GM19397 (cell line): ENCODE results near the gene INSRR.

ENCODE experiments used
- ATAC-seq: cut with Tn5 transposase; IDR thresholded peaks from one replicate; pipeline ENCODE4 v1.9.1; 2021; ENCODE audit warnings: mild to moderate bottlenecking, moderate library complexity; ENCODE audit not compliant: unreplicated experiment

The INSRR gene

GRCh38 chr1:156852418-156852874 is 6.5 kb downstream of the INSRR start:
- ATAC-seq, result no peak

DNA sequence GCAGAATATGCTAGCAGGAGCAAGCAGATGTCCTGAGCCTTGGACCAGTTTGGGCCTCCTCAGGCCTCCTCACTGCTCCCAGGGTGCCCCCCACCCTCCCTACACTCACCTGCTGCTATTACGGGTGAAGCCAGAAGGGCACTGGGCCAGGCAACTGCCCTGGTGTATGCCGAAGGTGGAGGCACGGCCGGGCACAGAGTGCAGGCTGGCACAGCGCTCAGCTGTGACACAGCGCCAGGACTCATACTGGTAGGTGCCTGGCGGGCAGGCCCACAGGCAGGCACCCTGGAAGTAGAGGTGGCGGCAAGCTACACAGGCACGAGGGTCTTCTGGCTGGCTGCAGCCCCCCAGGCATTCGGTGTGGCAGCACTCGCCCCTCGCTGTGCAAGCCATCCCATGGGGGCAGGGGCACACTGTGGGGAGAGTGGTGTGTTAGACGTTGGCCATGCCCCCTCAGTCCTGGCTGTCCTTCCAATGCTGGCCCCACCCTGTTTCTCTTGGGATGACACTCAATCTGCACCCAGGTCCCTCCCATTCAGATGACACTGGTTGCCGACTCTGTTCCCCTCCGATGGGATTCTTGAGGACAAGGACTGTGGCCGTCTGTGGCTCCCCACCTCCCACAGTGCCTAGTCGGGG is 7.0 kb downstream of the INSRR start:
- no peak for ATAC-seq

DNA sequence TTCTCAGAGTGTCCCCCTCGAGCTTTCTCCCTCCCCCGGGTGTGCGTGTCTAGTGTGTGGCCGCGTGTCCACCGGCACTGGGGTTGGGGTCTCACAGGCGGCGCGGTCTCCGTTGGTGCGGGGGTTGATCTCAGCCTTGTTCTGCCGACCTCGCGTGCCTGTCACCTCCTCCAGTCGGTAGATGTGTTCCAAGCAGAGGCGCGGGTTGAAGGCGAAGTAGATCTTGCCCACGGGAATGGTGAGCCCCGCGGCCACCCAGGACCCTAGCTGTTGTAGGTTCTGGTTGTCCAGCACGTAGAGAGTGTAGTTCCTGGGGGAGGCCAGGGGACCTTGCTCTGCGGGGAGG is 9.8 kb downstream of the INSRR start:
- ATAC-seq, result no peak

GRCh38 chr1:156848461-156849150 is 10.3 kb downstream of the INSRR start:
- ATAC-seq, result no peak

DNA sequence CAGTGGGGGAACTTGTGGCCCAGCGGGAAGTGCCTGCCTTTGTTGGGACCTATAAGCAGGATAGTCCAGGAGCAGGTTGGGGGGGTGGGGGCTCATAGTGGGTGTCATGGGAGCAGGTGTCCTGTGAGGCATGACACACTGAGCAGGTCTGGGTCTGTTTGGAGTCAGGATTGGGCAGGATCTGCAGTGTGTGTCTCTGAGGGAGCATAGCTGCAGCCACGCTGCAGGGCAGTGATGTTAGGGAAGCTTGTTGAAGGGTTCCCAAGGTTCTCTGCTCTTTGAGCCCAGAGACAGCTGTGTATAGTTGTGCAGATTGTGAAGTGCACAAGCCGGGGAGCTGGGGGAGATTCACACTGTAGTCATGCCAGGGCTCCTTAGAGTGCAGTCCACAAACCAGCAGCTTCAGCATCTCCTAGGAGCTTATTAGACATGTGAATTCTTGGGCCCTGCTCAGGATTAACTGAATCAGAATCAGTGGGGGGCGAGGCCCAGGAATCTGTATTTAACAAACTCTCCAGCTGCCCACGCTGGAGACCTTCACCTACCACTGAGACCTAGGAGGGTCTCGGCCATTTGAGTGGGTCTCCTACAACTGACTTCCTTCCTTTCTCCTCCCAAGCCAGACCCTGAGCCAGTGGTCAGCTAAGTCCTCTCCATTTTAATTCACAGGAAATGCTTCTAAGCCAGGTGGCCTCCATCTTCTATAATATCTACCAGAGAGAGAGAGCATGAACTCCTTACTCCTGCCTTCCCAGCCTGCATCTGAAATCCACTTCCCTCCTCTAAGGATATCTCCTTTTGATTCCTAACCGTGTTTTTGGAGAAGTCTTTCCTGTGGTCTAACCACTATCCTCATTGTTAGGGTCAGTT is 11.1 kb downstream of the INSRR start:
- no peak for ATAC-seq

DNA sequence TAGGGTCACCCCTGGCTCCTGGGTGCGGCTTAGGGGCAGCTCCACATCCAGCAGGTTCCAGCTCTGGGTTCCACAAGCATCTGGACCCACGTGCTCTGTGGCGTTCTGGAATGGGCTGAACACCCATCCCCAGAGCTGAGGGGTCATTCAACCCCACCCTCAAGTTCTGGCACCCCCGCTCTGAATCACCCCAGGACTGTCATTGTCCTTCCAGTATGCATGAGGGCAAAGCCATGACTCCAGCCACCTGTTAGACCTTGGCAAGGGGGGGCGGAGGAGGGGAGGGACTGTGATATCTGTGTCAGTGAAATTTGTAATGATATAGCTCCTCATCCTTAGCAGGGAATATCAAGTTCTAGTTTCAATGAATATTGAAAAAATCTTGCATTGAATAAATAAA is 12.3 kb downstream of the INSRR start:
- ATAC-seq, result no peak

GRCh38 chr1:156845953-156846545 is 12.9 kb downstream of the INSRR start:
- no peak for ATAC-seq

DNA sequence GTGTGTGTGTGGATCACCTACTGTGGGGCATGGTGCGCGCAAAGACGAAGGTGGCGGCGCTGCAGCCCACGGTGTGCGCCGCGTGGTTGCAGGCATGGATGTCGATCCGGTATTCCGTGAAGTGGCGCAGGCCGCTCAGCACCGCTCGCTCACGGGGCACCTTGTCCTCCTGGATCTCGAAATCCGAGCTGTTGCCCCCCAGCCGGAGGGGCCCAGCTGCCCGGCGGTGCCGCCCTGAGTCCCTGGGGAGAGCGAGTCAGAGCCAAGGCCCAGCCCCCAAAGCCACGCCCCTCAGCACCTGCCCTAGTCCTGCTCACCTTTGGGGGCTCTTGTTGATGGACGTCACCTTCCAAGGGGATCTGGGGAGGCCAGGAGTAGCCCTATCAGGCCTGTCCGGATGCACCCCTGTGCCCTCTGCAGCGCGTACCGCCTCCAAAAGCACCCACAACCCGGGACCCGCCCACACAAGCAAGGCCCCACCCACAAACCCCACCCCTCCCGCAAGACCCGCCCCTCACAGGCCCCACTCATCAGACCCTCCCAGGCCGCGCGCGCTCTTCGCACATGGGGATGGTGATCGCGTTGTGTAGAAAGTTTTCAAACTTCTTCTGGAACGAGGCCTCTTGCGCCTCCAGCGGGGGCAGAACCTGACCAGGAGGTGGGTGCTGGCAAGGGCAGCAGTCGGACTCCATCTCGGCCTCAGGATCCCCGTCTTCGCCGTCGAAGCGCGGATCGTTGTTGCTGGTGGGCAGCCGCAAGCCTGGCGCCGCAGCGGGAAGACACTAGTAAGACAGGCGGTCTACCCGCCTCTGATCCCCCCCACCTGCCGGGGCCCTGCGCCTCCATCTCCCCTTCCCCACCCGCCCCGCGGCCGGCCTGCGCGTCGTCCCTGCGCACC is 13.6 kb downstream of the INSRR start:
- no peak for ATAC-seq

DNA sequence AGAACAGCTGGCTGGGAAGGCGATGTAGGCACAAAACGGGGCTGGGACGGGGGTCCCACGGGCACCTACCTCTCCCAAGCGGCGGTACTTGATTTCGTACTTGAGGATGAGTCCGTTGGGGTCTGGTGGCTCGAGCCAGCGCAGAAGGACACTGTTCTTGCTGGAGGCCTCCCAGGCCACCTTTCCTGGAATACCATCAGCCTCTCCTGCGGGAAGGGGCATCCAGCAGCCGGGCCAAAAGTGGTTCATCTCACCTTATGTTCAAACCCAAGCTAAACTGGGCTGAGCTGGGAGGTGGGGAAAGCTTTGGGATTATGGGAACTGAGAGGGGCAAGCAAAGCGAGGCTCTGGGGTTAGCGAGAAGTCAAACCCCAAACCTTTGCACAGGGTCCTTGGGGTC is 14.3 kb downstream of the INSRR start:
- no peak for ATAC-seq

GRCh38 chr1:156844102-156844501 is 14.8 kb downstream of the INSRR start:
- no peak for ATAC-seq

DNA sequence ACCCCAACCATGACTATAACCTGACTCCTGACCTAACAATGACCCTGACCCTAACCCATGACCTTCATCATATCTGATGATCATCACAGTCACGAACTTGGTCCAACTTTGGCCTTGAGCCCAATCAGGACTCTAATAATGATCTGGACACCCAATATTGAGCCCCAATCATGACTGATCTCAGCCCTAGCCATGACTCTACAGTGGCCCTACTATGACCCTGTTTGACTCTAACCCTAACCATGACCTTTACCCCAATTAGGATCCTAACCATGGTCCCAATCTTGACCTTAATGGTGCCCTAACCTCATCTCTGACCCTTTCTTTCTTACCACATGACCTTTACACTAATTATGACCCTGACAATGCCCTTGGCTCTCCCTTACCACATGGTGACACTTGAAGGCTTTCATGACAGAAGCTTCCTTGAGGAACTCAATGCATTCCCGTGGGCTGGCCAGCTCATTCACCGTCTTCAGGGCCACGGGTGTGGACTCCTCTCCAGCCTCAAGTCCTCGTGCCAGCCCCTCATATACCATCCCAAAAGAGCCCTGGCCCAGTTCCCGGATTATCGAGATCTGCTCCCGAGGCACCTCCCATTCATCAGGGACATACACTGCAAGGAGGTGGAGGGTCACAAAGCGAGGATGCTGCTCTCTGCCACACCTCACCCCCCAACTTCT is 16.2 kb downstream of the INSRR start:
- ATAC-seq, result no peak

- no peak for ATAC-seq
These were observed 17.5 kb downstream of the INSRR start for GRCh38 chr1:156841295-156841855.

DNA sequence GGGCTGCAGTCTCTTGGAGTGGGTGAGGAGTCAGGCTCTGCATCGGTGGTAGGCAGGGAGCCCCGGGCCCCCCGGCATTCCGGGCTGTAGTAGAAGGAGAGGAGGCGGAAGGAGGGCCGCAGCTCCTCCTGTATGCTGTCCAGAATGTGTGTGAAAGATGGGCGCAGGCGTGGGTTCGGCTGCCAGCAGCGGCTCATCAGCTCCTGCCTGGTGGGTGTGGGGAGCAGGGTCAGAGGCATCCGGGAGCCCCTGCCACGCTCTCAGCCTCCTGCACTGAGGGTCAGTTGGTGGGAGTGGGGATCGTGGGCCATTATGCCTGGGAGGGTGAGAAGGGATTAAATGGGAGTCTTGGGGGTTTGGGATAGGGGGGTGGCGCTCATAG is 18.0 kb downstream of the INSRR start:
- ATAC-seq, result no peak

DNA sequence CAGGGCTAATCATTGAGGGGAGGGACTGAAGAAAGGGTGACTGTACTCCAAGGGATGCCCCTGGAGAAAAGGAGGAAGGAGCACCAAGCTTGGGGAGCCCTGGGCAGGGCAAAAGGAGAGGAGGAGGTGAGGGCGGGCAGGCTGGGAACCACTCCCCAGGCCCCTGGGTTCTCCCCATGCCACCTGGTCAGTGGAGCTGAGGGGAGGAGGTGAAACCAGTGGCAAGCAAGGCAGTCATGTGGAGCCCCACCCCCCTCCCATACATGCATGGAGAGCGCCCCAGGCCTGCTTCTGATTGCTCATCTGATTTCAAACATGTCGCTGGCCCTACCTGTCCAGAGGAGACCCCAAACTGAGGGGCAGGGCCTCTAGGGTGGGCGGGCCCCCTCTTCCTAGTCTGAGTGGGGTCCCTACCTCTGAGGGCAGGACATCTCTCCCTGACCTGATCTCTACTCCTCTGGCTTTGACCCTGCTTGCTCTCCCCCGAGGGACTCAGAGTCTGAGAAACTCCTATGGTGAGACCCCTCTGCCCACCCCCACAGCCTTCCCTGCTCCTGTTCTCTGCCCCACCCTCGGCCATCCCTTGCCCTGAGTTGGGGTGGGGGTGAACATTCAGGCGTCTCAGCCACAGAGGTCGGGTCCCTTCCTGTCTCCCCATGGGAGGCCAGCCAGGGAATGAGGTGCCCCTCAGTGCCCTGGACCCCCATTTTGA is 18.6 kb downstream of the INSRR start:
- no peak for ATAC-seq

DNA sequence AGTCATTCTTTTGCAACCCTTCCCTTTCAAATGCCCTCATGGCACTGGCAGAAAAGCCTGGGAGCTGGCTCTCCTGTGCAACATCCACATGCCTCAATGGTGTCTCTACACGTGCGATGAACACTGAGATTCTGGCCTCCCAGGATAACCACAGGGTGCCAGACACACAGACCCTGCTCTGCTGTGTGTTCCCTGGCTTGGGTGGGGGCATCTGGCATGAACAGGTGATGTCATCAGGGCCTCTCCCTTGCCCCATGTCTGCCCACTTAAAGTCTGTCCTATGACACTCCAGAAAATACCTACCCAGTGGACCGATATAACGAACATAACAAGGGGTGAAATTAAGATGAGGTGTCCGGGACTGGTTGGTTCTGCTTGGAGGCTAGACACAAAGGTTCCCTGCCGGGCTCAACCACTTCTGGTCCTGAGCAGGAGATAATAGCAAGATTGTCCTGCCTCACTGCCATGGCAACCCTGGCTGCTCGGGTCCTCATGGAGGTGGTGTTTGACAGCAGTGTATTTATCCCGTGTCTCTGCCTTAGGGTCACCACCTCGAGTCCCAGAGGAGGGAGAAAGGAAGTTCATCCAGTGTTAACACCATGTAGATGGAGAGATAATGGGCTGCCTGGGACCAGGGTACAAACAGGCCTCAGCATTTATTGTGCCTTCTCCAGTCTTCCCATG is 19.3 kb downstream of the INSRR start:
- no peak for ATAC-seq

DNA sequence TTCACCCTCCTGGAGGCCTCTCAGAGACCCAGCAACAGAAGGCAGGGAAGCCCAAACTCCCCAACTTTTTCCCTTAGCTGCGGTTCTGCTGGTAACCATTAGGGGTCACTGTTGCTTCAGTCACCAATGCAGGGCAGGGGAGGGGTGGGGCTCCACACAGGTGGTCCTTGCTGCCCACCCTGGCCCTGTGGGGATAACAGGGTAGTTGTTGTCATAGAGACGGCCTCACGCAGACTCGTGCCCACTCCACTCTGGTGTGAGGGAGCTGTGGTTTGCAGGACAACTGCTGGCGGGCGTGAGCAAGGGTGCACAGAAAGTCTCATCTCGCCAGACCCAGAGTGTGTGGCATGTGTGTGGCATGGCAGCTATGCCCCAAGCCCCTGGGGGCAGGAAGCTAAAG is 19.9 kb downstream of the INSRR start:
- no peak for ATAC-seq

DNA sequence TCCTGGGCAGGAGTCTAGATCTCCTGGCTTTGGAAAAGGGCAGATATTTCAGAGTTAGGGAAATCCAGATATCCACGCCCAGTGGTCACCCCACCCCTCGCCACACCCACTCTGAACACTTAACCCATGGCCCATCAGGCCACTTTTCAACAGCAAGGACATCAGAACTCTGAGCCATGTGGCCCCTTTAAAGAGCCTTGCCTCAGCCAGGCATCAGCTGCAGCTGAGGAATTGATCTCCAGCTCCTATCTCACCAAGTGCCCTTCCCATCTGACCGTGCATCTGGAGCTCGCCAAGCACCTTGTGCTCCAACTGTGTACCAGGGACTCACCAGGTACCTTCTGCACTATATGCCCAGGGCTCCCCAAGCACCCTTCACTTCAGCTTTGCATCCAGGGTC is 22.0 kb downstream of the INSRR start:
- ATAC-seq, result no peak

- ATAC-seq, result peak; percentile 47
These were observed 22.8 kb downstream of the INSRR start for GRCh38 chr1:156836041-156836654.
